Measurements from ENCODE around the gene RBMX2. TPM values are rescaled to one million over a fixed set of nuclear protein-coding genes. Genes with fewer than 3 reads are reported as not detected.

Gene RBMX2
- total RNA-seq, 1 experiment from 2014 or later: 23.4 TPM

GRCh38 chrX:130413415-130413814, 11.6 kb downstream of the RBMX2 start:
- no peak for ATAC-seq
- H3K9me3 Mint-ChIP-seq: no peaks in the 10 kb centered on the region
- H3K4me1 Mint-ChIP-seq: no peaks in the 10 kb centered on the region
- POLR2A ChIA-PET: no interaction called here
- no peak for TF ChIP-seq ZNF396 (CRISPR knock-in tag; IDR thresholded peaks at IDR 0.05; ENCODE audit: borderline replicate concordance)
- no peak for TF ChIP-seq ZNF219 (CRISPR knock-in tag; IDR thresholded peaks at IDR 0.05; ENCODE audit: borderline replicate concordance)
- no peak for TF ChIP-seq NR3C1 (CRISPR knock-in tag; conservative IDR thresholded peaks at IDR 0.05; ENCODE audit: low read depth)
- TF ChIP-seq CBFB (CRISPR knock-in tag; IDR thresholded peaks at IDR 0.05; ENCODE audit: low read depth): no peak
- TF ChIP-seq NFATC4 (CRISPR knock-in tag; IDR thresholded peaks at IDR 0.05): no peak
- no peak for TF ChIP-seq JAZF1 (CRISPR knock-in tag; IDR thresholded peaks at IDR 0.05)
- TF ChIP-seq, protein P1, sequence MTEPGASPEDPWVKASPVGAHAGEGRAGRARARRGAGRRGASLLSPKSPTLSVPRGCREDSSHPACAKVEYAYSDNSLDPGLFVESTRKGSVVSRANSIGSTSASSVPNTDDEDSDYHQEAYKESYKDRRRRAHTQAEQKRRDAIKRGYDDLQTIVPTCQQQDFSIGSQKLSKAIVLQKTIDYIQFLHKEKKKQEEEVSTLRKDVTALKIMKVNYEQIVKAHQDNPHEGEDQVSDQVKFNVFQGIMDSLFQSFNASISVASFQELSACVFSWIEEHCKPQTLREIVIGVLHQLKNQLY (CRISPR knock-in tag; IDR thresholded peaks at IDR 0.05): no peak
- no peak for TF ChIP-seq ATF3 (CRISPR knock-in tag; conservative IDR thresholded peaks at IDR 0.05)
- no peak for TF ChIP-seq SMAD4 (CRISPR knock-in tag; IDR thresholded peaks at IDR 0.05)
- no peak for TF ChIP-seq SP1 (CRISPR knock-in tag; conservative IDR thresholded peaks at IDR 0.05)
- TF ChIP-seq ZNF263 (CRISPR knock-in tag; IDR thresholded peaks at IDR 0.05; ENCODE audit: low read depth): no peak
- TF ChIP-seq ZNF232 (CRISPR knock-in tag; IDR thresholded peaks at IDR 0.05): no peak
- no peak for TF ChIP-seq AFF4 (CRISPR knock-in tag; IDR thresholded peaks at IDR 0.05; ENCODE audit: borderline replicate concordance)
- TF ChIP-seq CREM (CRISPR knock-in tag; IDR thresholded peaks at IDR 0.05): no peak
- no peak for TF ChIP-seq ELF4 (CRISPR knock-in tag; IDR thresholded peaks at IDR 0.05; ENCODE audit: low read depth)
- no peak for TF ChIP-seq GABPB1 (CRISPR knock-in tag; IDR thresholded peaks at IDR 0.05)
- TF ChIP-seq TEAD4 (CRISPR knock-in tag; IDR thresholded peaks at IDR 0.05): no peak
- no peak for TF ChIP-seq JUN (CRISPR knock-in tag; IDR thresholded peaks at IDR 0.05)
- TF ChIP-seq NR1H2 (CRISPR knock-in tag; IDR thresholded peaks at IDR 0.05): no peak
- TF ChIP-seq, protein P2, sequence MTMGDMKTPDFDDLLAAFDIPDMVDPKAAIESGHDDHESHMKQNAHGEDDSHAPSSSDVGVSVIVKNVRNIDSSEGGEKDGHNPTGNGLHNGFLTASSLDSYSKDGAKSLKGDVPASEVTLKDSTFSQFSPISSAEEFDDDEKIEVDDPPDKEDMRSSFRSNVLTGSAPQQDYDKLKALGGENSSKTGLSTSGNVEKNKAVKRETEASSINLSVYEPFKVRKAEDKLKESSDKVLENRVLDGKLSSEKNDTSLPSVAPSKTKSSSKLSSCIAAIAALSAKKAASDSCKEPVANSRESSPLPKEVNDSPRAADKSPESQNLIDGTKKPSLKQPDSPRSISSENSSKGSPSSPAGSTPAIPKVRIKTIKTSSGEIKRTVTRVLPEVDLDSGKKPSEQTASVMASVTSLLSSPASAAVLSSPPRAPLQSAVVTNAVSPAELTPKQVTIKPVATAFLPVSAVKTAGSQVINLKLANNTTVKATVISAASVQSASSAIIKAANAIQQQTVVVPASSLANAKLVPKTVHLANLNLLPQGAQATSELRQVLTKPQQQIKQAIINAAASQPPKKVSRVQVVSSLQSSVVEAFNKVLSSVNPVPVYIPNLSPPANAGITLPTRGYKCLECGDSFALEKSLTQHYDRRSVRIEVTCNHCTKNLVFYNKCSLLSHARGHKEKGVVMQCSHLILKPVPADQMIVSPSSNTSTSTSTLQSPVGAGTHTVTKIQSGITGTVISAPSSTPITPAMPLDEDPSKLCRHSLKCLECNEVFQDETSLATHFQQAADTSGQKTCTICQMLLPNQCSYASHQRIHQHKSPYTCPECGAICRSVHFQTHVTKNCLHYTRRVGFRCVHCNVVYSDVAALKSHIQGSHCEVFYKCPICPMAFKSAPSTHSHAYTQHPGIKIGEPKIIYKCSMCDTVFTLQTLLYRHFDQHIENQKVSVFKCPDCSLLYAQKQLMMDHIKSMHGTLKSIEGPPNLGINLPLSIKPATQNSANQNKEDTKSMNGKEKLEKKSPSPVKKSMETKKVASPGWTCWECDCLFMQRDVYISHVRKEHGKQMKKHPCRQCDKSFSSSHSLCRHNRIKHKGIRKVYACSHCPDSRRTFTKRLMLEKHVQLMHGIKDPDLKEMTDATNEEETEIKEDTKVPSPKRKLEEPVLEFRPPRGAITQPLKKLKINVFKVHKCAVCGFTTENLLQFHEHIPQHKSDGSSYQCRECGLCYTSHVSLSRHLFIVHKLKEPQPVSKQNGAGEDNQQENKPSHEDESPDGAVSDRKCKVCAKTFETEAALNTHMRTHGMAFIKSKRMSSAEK (CRISPR knock-in tag; IDR thresholded peaks at IDR 0.05; ENCODE audit: borderline replicate concordance): no peak
- CTCF ChIA-PET: no interaction called here
- no peaks in the 10 kb centered on the region for H3K27me3 Mint-ChIP-seq (ENCODE audit: low read depth)
- DNase-seq (ENCODE audit: low spot score): no peak
- peaks cover 23% of the 10 kb centered on the region for H3K36me3 Mint-ChIP-seq
- no peak overlapping the region for H3K27ac Mint-ChIP-seq
- no peak overlapping the region for H3K4me3 Mint-ChIP-seq
